Inferior parietal cortex (tissue), 1 donor: Measurements from ENCODE around the gene POFUT1.
"Not testable (repeated sequence)": the region's sequence is repeated elsewhere in the genome, so short reads cannot be mapped to it uniquely, and the experiment has no call there.

ENCODE experiments used
- DNase-seq: peaks from one replicate; pipeline ENCODE4 v3.0.0-alpha.2; 2016; ENCODE audit errors: extremely low spot score

The POFUT1 gene

GRCh38 chr20:32207626-32208498 is at the start of gene POFUT1, which contains the start of gene PLAGL2:
POFUT1 (plus strand) TSS chr20:32207880; CDS start chr20:32207942, 62 bp downstream.
PLAGL2 (minus strand) TSS chr20:32207743; CDS start chr20:32202178, 5,565 bp downstream.
- DNase-seq, result peak; percentile 84

- DNase-seq, result no peak
Observed at GRCh38 chr20:32158351-32158750, 49.3 kb upstream of the POFUT1 start.

DNA sequence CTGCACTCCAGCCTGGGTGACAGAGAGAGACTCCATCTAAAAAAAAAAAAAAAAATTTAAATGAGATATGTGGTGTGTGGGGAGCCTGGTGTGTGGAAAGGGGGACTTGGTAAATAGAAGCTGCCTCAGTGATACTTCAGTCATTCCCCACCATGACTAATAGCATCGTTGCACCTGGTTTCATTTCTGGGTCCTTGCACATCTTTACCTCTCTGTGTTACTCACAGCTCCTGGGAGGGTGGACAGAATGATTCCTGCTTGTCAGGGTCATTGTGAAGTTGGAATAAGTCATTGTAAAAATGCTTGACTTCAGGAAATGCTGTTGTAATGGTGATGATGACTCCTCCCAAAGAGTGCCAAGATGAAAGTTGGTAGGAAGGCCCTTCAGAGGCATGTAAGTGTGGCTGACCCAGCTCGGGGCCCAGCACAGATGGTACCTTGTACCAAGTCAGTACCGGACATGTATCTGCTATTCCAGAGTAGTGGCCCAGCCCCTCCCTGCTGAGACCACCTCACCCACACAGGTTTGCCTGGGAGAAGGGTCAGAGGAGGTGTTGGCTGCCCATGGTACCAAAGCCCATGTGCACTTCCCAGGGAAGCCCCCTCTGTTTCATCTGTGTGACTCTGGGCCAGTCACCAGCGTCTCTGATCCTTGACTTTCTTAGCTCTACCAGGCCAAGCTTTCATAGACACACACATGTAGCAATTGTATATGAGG is 48.6 kb upstream of the POFUT1 start:
- DNase-seq, result no peak

GRCh38 chr20:32159766-32160221 is 47.9 kb upstream of the POFUT1 start:
- no peak for DNase-seq

DNA sequence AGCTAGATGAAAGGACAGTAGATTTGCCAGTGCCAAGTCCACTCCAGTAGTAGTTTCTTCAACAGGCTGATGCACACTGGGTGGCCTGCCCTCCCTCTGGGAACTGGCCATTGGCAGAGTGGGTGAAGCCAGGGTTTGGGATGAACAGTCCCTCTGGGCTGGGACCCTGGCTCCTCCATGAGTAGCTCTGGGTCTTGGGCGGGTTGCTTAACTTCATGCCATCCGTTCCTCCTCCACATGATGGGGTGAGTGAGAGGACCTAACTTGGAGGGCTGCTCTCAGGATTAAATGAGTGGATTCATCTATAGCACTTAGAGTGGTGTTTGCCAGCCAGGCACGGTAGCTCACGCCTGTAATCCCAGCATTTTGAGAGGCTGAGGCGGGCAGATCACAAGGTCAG is 47.3 kb upstream of the POFUT1 start:
- DNase-seq, result no peak

DNA sequence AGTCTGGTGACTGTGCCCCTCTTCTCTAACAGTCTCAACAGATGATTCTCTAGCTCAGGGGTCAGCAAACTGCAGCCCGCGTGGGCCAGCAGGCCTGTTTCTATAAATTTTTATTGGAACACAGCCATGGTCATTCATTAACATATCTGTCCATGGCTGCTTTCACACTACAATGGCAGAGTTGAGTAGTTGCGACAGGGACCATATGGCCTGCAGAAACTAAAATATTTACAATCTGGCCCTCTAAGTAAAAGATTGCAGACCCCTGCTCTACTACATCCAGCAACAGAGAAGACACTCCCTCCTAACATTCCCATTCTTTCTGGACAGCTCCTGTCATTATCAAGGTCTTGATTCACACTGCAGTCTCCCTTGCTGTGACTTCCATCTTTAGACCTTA is 45.3 kb upstream of the POFUT1 start:
- no peak for DNase-seq

DNA sequence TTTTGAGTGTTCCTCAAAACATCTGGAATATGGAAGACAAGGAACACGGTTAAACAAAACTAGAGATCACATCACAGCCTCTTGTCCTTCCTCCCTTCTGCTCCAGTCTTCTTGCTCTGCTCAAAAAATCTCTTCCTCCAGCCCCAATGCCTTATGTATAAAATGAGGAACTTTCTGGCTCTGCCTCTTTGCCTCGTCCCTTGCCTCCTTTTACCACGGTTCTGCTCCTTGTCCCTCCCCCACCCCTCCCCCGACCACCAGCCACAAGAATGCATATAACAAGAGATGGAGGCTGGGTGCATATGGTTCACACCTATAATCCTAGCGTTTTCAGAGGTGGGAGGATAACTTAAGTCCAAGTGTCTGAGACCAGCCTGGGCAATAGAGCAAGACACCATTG is 43.7 kb upstream of the POFUT1 start:
- DNase-seq, result no peak

DNA sequence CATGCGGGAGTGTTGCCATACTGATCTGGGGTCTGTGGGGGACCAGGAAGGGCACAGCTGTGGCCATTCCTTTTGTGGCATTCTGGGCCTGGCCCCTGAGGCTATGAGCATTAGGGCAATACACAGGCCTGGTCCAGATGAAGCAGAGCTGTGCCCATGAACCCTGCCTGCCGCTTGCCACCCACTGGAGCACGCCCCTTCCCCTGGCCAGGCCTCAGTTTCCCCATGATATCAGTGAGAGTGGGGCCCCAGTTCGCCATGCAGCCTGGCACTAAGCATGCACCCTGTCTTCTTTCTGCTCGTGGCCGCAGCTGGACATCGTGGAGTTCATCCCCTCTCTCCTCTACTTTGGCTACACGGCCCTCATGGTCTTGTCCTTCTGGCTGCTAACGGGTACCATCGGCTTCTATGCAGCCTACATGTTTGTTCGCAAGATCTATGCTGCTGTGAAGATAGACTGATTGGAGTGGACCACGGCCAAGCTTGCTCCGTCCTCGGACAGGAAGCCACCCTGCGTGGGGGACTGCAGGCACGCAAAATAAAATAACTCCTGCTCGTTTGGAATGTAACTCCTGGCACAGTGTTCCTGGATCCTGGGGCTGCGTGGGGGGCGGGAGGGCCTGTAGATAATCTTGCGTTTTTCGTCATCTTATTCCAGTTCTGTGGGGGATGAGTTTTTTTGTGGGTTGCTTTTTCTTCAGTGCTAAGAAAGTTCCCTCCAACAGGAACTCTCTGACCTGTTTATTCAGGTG is 42.5 kb upstream of the POFUT1 start:
- no peak for DNase-seq

- DNase-seq, result no peak
Observed at GRCh38 chr20:32165836-32166545, 41.7 kb upstream of the POFUT1 start.

DNA sequence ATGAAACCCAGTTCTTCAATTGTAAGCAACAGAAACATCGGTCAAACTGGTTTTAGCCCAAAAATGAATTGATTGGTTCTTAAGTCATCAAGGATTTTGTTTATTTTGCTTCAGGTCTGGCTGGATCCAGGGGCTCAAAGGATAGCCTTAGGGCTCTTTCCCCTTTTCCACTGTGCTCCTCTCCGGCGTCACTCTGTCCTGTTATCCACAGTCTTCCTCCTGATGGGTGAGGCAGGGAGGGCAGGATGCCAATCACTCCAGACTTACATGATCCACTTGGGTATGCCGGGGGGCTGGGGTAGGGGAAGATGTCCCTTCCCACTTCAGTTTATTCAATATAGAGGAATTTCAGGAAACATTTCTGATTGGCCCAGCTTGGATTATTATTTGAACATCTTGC is 40.1 kb upstream of the POFUT1 start:
- DNase-seq, result no peak

- DNase-seq, result no peak
Observed at GRCh38 chr20:32168184-32168910, 39.3 kb upstream of the POFUT1 start.

- not testable (repeated sequence) for DNase-seq
Observed at GRCh38 chr20:32177696-32178095, 30.0 kb upstream of the POFUT1 start.

GRCh38 chr20:32179515-32179914 is 28.2 kb upstream of the POFUT1 start:
- no peak for DNase-seq

DNA sequence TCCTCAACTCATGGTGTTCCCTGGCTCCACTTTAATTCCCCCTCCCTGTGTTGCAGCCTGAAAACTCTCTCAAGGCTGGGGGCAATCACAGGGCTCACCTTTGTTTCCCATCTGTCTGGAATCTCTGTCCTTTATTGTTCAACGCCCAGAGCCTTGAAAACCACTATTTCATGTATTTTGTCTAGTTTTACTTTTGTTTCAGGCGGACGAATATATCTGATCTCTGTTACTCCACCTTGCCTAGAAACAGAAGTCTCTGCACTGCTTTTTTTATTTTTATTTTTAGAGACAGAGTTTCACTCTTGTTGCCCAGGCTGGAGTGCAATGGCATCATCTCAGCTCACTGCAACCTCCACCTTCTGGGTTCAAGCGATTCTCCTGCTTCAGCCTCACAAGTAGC is 27.7 kb upstream of the POFUT1 start:
- no peak for DNase-seq

- DNase-seq, result no peak
Observed at GRCh38 chr20:32181606-32182005, 26.1 kb upstream of the POFUT1 start.

GRCh38 chr20:32183947-32184635 is 23.6 kb upstream of the POFUT1 start:
- DNase-seq, result no peak

GRCh38 chr20:32184961-32185603 is 22.6 kb upstream of the POFUT1 start:
- no peak for DNase-seq

GRCh38 chr20:32186506-32186905 is 21.2 kb upstream of the POFUT1 start:
- no peak for DNase-seq

- DNase-seq, result no peak
Observed at GRCh38 chr20:32188376-32189122, 19.1 kb upstream of the POFUT1 start.
